BJ (cell line): ENCODE measurements around the gene CBX6. TPM values are rescaled to one million over a fixed set of nuclear protein-coding genes. Genes with fewer than 3 reads are reported as not detected.

Experiments
- CTCF ChIA-PET: fragments of 350-600 bp; formaldehyde crosslinking; extraction: SDS; loops from one replicate; lab custom pipeline; 2021; ENCODE audit warnings: antibody characterized with exemption, inconsistent platforms; lab: Yijun Ruan, JAX
- POLR2A ChIA-PET: fragments of 300-600 bp; sonication (Branson Sonifier 250); formaldehyde crosslinking; extraction: SDS; loops from one replicate; lab custom pipeline; 2021; ENCODE audit warnings: antibody characterized with exemption; lab: Charles Lee
- DNase-seq: peaks from one replicate; pipeline ENCODE4 v3.0.0-alpha.2; 2011; ENCODE audit warnings: low read depth
- H3K27me3 ChIP-seq: 2 replicates; pipeline ENCODE4 v1.6.0; 2011; ENCODE audit warnings: low read length; ENCODE audit not compliant: control insufficient read depth, insufficient read depth
- H3K36me3 ChIP-seq: 2 replicates; pipeline ENCODE4 v1.5.1; 2011; ENCODE audit warnings: low read length; ENCODE audit not compliant: control insufficient read depth, insufficient read depth
- H3K4me3 ChIP-seq: 2 replicates; pipeline ENCODE4 v1.5.1; 2011; ENCODE audit warnings: low read depth, mild to moderate bottlenecking, control low read depth, low read length
- polyA plus RNA-seq: library from polyadenylated mRNA; depleted of rRNA; stranded (reverse); fragments of >200 nt; gene quantifications from 2 replicates; pipeline ENCODE4 v1.2.3, GENCODE V29; 2011
- TF ChIP-seq, protein P1 (sequence below): IDR thresholded peaks from 2 replicates; pipeline ENCODE4 v1.5.1; 2011; ENCODE audit warnings: low read depth, mild to moderate bottlenecking, control low read depth, inconsistent platforms, low read length, moderate library complexity; ENCODE audit not compliant: insufficient read depth

CBX6 gene
- polyA plus RNA-seq, 1 experiment = 21.9 TPM

DNA sequence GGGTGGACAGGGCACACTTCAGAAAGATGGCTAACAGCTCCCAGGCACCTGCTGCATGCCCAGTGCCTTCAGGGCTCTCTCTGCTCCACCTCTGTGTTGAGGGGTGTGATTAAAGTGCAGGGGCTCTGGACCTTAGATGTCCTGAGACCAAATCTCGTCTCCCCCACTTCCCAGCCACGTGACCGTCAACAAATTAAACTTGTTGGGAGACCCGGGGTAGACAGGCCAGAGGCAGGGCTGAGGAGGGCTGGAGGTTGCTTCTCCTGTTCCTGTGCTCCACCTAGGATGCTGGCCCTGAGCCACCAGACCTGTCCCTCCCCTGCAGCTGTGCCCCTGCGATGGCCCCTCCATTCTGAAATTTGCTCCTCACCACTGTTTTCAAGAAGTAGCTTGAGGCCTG lies 45.2 kb downstream of the CBX6 start:
- ChIA-PET CTCF (interaction anchor here (0.7 to 2.4 kb wide), 4 partner anchors 27 to 167 kb away, joined by 3 to 6 read pairs (median 3); no protein-coding TSS in a partner anchor), POLR2A (no interaction called here)
- DNase-seq = no peak

DNA sequence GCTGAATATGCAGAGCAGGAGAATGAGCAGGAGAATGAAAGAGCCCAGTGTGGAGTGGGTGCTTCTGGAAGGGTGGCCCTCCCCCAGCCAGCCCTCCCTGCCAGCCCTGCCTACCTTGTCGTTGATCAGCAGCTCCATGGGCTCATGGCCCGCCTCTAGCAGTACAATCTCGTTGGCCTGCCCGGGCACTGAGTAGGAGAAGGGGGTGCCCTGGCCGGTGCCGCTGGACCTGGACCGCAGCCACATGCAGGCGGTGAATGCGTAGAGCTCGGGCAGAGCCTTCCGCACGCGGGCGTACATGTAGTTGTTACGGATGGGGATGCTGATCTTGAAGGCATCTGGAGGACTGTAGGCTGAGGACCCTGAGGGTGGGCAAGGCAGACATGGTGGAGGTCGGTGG lies 45.6 kb downstream of the CBX6 start:
- TF ChIP-seq, protein P1, sequence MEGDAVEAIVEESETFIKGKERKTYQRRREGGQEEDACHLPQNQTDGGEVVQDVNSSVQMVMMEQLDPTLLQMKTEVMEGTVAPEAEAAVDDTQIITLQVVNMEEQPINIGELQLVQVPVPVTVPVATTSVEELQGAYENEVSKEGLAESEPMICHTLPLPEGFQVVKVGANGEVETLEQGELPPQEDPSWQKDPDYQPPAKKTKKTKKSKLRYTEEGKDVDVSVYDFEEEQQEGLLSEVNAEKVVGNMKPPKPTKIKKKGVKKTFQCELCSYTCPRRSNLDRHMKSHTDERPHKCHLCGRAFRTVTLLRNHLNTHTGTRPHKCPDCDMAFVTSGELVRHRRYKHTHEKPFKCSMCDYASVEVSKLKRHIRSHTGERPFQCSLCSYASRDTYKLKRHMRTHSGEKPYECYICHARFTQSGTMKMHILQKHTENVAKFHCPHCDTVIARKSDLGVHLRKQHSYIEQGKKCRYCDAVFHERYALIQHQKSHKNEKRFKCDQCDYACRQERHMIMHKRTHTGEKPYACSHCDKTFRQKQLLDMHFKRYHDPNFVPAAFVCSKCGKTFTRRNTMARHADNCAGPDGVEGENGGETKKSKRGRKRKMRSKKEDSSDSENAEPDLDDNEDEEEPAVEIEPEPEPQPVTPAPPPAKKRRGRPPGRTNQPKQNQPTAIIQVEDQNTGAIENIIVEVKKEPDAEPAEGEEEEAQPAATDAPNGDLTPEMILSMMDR = no peak
- CTCF ChIA-PET = interaction anchor here (1.0 kb wide), 1 partner anchor 167 kb away, joined by 3 read pairs; no protein-coding TSS in a partner anchor
- POLR2A ChIA-PET = no interaction called here
- H3K36me3 ChIP-seq = no peaks in the 10 kb centered on the region
- peaks cover 2% of the 10 kb centered on the region for H3K27me3 ChIP-seq
- DNase-seq = no peak
- H3K4me3 ChIP-seq = no peak overlapping the region

More for the DNA sequence above, 45.2 kb downstream of the CBX6 start:
- TF ChIP-seq, protein P1 = no peak
- Histone ChIP-seq H3K4me3 (no peak overlapping the region), H3K36me3 (no peaks in the 10 kb centered on the region), H3K27me3 (peaks cover 2% of the 10 kb centered on the region)

DNA sequence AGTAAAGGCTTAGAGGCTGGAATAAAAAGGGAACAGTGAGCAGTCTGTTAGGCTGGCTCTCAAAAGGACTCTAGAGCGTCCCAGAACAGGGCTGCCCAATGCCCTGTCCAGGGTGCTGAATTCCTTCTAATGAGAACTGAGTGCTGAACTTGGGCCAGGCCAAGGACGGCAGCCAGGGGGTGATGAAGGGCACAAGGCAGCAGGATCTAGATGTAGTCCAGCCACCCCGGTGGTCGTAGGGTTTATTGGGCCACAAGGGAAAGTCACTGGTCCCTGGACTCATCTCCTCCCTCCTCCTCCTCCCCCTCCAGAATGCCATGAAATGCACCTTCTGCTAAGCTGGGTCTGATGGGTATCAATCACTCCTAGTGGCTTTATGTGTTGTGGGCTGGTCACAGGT lies 47.4 kb downstream of the CBX6 start:
- H3K27me3 ChIP-seq = peaks cover 5% of the 10 kb centered on the region
- TF ChIP-seq, protein P1 = peak; percentile 74
- H3K4me3 ChIP-seq = no peak overlapping the region
- ChIA-PET POLR2A (no interaction called here), CTCF (interaction anchor here (0.9 kb wide), 1 partner anchor 55 kb away, joined by 3 read pairs; no protein-coding TSS in a partner anchor)
- no peak for DNase-seq
- no peaks in the 10 kb centered on the region for H3K36me3 ChIP-seq

DNA sequence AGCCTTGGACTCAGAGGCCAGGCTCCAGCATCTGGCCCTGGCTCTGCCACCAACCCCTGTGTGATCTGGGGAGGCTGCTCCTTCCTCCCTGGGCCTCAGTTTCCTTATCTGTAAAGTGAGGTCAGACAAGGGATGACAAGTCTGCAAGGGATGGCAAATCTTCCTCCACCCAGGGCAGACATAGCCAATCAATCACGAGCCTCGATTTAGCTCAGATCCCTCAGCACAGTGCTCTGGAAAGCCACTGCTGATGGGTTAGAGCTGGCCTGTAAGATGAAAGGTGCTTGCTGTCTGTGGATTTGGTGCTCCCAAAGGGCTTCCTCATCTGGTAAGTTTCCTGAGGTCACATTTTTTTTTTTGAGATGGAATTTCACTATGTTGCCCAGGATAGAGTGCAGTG lies 48.4 kb downstream of the CBX6 start:
- TF ChIP-seq, protein P1 = no peak
- Histone ChIP-seq H3K36me3 (no peaks in the 10 kb centered on the region), H3K4me3 (no peak overlapping the region), H3K27me3 (peaks cover 5% of the 10 kb centered on the region)
- DNase-seq = no peak
- POLR2A ChIA-PET = no interaction called here
- CTCF ChIA-PET = interaction anchor here (0.6 to 0.9 kb wide), 2 partner anchors 15 to 54 kb away, joined by 3 read pairs; no protein-coding TSS in a partner anchor

DNA sequence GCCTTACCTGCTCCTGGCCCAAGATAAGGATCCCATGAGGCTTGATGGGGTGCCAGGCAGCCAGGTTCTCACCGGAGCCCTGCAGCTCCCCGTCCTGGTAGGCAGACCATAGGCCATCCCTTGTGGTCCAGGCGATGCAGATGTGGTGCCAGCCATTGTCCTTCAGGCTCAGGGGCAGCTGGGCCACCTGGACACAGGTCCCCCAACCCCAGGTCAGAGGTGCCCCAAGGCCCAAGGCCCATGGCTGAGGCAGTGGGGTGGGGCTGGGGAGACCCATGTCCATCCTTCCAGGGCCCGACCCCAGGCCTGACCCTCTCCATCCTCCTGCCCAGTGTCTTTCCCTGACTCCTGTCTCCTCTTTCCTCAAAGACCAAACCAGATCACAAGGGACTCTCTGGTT lies 48.9 kb downstream of the CBX6 start:
- POLR2A ChIA-PET = no interaction called here
- CTCF ChIA-PET = interaction anchor here (0.6 kb wide), 1 partner anchor 15 kb away, joined by 3 read pairs; no protein-coding TSS in a partner anchor

More for the DNA sequence above, 48.9 kb downstream of the CBX6 start:
- Histone ChIP-seq H3K4me3 (no peak overlapping the region), H3K27me3 (peaks cover 5% of the 10 kb centered on the region), H3K36me3 (no peaks in the 10 kb centered on the region)
- DNase-seq = no peak
- TF ChIP-seq, protein P1 = no peak
